ENCODE data around the gene DUOXA1.
"Not testable (repeated sequence)": the region's sequence is repeated elsewhere in the genome, so short reads cannot be mapped to it uniquely, and the experiment has no call there.

DUOXA1 gene

GRCh38 chr15:45079201-45079600 is 50.5 kb downstream of the DUOXA1 start:
- not testable (repeated sequence) for DNase-seq; H3K27ac Mint-ChIP-seq; H3K4me3 Mint-ChIP-seq; H3K9me3 Mint-ChIP-seq; H3K4me1 Mint-ChIP-seq (ENCODE audit: low read depth in 2 of 2); H3K36me3 Mint-ChIP-seq (ENCODE audit: insufficient read depth); ATAC-seq (replicated peaks)
- peaks cover 12 to 23% of the 10 kb centered on the region in 2 donors for H3K27me3 Mint-ChIP-seq

DNA sequence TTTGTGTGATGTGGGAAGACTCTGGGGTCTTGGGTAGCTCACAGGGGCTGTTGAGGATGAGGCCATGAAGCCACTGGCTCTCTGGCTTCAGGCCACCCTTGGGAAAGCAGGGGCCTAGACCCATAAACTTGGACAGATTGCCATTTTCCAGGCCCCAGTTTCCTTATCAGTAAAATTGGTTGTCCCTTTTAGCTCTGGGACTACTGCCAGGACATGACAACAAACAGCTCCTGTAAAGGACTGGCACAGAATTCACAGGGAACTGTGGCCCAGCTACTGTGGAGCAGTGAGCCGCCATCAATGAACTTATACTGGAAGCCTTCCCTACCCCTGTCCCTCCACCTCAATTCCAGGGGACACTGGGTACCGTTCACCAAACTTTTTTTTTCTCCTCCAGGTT is 52.3 kb downstream of the DUOXA1 start:
- H3K4me1 Mint-ChIP-seq (ENCODE audit: low read depth in 2 of 2); DNase-seq; H3K9me3 Mint-ChIP-seq; H3K4me3 Mint-ChIP-seq; ATAC-seq (replicated peaks); H3K27ac Mint-ChIP-seq; H3K36me3 Mint-ChIP-seq (ENCODE audit: insufficient read depth); H3K27me3 Mint-ChIP-seq: not testable (repeated sequence)

DNA sequence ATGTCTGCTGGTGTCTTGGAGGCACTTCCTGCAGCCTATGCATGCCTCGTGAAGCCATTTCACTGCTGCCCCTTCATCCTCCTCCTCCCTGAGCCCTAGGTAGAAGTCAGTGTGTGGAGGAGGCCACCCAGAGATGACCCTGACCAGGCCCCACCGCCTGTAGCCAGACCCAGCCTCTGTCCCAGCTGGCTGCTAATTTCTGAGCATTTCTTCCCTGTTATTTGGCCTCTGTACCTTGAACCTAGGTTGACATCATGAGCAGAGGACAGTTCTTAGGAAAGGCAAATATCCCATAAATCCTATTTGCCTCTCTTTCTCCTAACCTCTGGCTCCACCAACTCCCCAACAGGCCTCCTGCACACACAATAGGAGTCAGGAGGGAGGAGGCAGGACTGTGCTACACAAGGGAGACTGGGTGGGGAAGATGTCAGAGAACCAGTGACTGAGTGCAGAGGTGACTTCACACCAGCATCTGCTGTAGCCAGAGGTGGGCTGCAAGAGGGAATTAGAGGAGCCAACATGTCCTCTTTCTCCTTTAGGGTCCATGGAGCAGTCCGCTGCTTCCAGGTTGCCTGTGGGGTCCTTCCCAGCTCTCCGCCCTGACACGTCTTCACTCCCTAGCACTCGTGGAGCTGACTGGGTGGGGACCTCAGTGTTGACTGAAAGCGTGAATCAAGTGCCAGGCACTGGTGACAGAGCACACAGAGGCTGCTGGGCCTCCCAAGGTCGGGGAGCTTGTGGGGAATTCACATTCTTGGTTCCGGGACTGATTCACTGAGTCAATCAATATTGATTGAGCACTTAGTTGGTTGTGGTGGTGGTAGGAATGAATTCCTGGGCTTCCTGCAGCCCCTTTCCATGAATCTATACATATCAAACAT is 54.0 kb downstream of the DUOXA1 start:
- H3K27ac Mint-ChIP-seq; H3K4me1 Mint-ChIP-seq (ENCODE audit: low read depth in 2 of 2); H3K27me3 Mint-ChIP-seq; H3K4me3 Mint-ChIP-seq; ATAC-seq (replicated peaks); H3K9me3 Mint-ChIP-seq; H3K36me3 Mint-ChIP-seq (ENCODE audit: insufficient read depth); DNase-seq: not testable (repeated sequence)

DNA sequence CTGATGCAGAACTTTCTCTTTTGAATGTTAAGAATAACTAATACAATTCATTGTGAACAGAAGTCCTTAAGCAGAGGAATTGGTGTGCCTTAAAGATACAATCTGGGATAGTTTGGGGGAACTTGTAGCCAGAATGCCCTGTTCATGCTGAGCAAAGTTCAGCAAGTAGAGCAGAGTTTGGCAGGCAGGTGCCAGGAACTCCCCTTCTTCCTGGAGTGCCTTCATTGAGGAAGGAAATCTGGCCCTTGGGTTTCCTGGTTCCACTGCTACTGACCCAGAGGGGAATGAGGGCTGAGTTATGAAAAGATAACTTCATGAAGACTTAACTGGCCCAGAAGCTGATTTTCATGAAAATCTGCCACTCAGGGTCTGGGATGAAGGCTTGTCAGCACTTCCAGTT is 56.1 kb downstream of the DUOXA1 start:
- not testable (repeated sequence) for H3K36me3 Mint-ChIP-seq (ENCODE audit: insufficient read depth); H3K4me1 Mint-ChIP-seq (ENCODE audit: low read depth in 2 of 2); H3K9me3 Mint-ChIP-seq; H3K27ac Mint-ChIP-seq; H3K27me3 Mint-ChIP-seq; H3K4me3 Mint-ChIP-seq; ATAC-seq (replicated peaks); DNase-seq

GRCh38 chr15:45069942-45070360 is 59.7 kb downstream of the DUOXA1 start:
- DNase-seq; H3K4me1 Mint-ChIP-seq (ENCODE audit: low read depth in 2 of 2); H3K4me3 Mint-ChIP-seq; H3K9me3 Mint-ChIP-seq; H3K36me3 Mint-ChIP-seq (ENCODE audit: insufficient read depth); H3K27ac Mint-ChIP-seq; ATAC-seq (replicated peaks); H3K27me3 Mint-ChIP-seq: not testable (repeated sequence)
